A673 (cell line): ENCODE measurements around the gene EREG. TPM values are rescaled to one million over a fixed set of nuclear protein-coding genes. Genes with fewer than 3 reads are reported as not detected.
A peak's percentile ranks its signal among the peaks of the same experiment; 100 is the strongest.

Experiments used
- BruUV-seq: library from RNA; stranded (reverse); fragments of 400-500 nt; replicated peaks from 2 replicates; lab custom pipeline; 2021; lab: Mats Ljungman, UMichigan
- CTCF ChIA-PET: fragments of 300-600 bp; sonication (Branson Sonifier 250); formaldehyde crosslinking; loops from one replicate; lab custom pipeline; 2022; ENCODE audit warnings: antibody characterized with exemption; lab: Charles Lee
- POLR2A ChIA-PET: fragments of 300-600 bp; sonication (Branson Sonifier 250); formaldehyde crosslinking; loops from one replicate; lab custom pipeline; 2022; ENCODE audit warnings: antibody characterized with exemption; ENCODE audit not compliant: low non-redundant PET; lab: Charles Lee
- DNase-seq: peaks from one replicate; pipeline ENCODE4 v3.0.0-alpha.2; 2015; ENCODE audit warnings: low spot score
- H3K27ac ChIP-seq: fragments of 200-600 bp; sonication (generic); 2 replicates; pipeline ENCODE4 v1.5.1; 2016; ENCODE audit warnings: mixed run types, low read depth, mild to moderate bottlenecking, mixed read lengths, antibody characterized with exemption, low read length; ENCODE audit not compliant: poor library complexity, severe bottlenecking
- H3K27me3 ChIP-seq: fragments of 200-600 bp; sonication (generic); replicated peaks from 2 replicates; pipeline ENCODE4 v1.6.1; 2017; ENCODE audit warnings: mixed run types, low read depth, mild to moderate bottlenecking, mixed read lengths, antibody characterized with exemption, low read length; ENCODE audit not compliant: insufficient read depth, poor library complexity
- H3K36me3 ChIP-seq: fragments of 200-600 bp; sonication (generic); 2 replicates; pipeline ENCODE4 v1.6.1; 2016; ENCODE audit warnings: mixed run types, mild to moderate bottlenecking, mixed read lengths, antibody characterized with exemption, low read length; ENCODE audit not compliant: insufficient read depth, poor library complexity, severe bottlenecking
- H3K4me1 ChIP-seq: fragments of 200-600 bp; sonication (generic); 2 replicates; pipeline ENCODE4 v1.6.1; 2017; ENCODE audit warnings: mixed run types, mild to moderate bottlenecking, mixed read lengths, antibody characterized with exemption, low read length; ENCODE audit not compliant: insufficient read depth, poor library complexity, severe bottlenecking
- H3K4me3 ChIP-seq: fragments of 200-600 bp; sonication (generic); 2 replicates; pipeline ENCODE4 v1.5.1; 2016; ENCODE audit warnings: low read depth, mixed run types, mild to moderate bottlenecking, mixed read lengths, low read length; ENCODE audit not compliant: poor library complexity, severe bottlenecking
- H3K9me3 ChIP-seq: fragments of 200-600 bp; sonication (generic); 2 replicates; pipeline ENCODE4 v1.6.1; 2016; ENCODE audit warnings: mixed run types, low read depth, mild to moderate bottlenecking, mixed read lengths, antibody characterized with exemption, low read length; ENCODE audit not compliant: poor library complexity, severe bottlenecking
- EZH2 ChIP-seq: fragments of 200-600 bp; sonication (generic); IDR thresholded peaks from 2 replicates; pipeline ENCODE4 v1.6.1; 2017; ENCODE audit warnings: borderline replicate concordance, low read depth, mild to moderate bottlenecking, mixed read lengths, antibody characterized with exemption, low read length; ENCODE audit not compliant: poor library complexity, severe bottlenecking
- intact Hi-C: fragments of 100-400 bp; cut with micrococcal nuclease; formaldehyde crosslinking; loops from one replicate; pipeline ENCODE4 v1.10.0; 2022; ENCODE audit not compliant: unreplicated experiment
- total RNA-seq: library from RNA; stranded (reverse); gene quantifications from 2 replicates; pipeline ENCODE4 v1.2.3, GENCODE V29; 2021
- TF ChIP-seq, protein P1 (sequence below): fragments of 300-800, 200-600 bp; sonication (generic); conservative IDR thresholded peaks from 2 replicates; pipeline ENCODE4 v1.5.1; 2017; ENCODE audit warnings: low read depth, mild to moderate bottlenecking, antibody characterized with exemption, low read length, moderate library complexity, mixed read lengths

The EREG gene
- total RNA-seq, 1 experiment from 2014 or later, result 0.84 TPM

DNA sequence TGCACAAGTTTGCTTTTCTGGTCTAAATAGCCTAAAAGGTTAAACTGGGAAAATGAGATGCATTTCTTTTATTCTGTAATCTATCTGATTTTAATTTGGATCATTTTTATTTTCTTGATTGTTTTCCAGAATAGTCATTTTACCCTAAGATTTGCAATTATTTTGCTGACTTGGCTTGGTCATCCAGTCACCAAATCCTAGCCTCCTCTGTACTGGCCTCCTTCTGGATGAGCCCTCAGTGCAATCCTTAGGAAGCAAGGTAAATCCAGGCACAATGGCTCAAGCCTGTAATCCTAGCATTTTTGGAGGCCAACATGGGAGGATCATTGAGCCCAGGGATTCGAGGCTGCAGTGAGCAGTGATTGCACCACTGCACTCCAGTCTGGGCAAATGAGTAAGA, 9.2 kb downstream of the EREG start:
- Histone ChIP-seq H3K9me3 (no peaks in the 10 kb centered on the region), H3K4me1 (no peaks in the 10 kb centered on the region), H3K27me3 (no peaks in the 10 kb centered on the region), H3K27ac (no peak overlapping the region), H3K36me3 (no peaks in the 10 kb centered on the region), H3K4me3 (no peak overlapping the region)
- TF ChIP-seq EZH2, result no peak
- TF ChIP-seq, protein P1, sequence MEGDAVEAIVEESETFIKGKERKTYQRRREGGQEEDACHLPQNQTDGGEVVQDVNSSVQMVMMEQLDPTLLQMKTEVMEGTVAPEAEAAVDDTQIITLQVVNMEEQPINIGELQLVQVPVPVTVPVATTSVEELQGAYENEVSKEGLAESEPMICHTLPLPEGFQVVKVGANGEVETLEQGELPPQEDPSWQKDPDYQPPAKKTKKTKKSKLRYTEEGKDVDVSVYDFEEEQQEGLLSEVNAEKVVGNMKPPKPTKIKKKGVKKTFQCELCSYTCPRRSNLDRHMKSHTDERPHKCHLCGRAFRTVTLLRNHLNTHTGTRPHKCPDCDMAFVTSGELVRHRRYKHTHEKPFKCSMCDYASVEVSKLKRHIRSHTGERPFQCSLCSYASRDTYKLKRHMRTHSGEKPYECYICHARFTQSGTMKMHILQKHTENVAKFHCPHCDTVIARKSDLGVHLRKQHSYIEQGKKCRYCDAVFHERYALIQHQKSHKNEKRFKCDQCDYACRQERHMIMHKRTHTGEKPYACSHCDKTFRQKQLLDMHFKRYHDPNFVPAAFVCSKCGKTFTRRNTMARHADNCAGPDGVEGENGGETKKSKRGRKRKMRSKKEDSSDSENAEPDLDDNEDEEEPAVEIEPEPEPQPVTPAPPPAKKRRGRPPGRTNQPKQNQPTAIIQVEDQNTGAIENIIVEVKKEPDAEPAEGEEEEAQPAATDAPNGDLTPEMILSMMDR, result no peak
- intact Hi-C loops, result loop anchor here (5.0 kb wide), 1 partner anchor 298 kb away; no protein-coding TSS in a partner anchor
- no peak for DNase-seq
- POLR2A ChIA-PET, result no interaction called here
- no TSS peak for BruUV-seq
- CTCF ChIA-PET, result no interaction called here

DNA sequence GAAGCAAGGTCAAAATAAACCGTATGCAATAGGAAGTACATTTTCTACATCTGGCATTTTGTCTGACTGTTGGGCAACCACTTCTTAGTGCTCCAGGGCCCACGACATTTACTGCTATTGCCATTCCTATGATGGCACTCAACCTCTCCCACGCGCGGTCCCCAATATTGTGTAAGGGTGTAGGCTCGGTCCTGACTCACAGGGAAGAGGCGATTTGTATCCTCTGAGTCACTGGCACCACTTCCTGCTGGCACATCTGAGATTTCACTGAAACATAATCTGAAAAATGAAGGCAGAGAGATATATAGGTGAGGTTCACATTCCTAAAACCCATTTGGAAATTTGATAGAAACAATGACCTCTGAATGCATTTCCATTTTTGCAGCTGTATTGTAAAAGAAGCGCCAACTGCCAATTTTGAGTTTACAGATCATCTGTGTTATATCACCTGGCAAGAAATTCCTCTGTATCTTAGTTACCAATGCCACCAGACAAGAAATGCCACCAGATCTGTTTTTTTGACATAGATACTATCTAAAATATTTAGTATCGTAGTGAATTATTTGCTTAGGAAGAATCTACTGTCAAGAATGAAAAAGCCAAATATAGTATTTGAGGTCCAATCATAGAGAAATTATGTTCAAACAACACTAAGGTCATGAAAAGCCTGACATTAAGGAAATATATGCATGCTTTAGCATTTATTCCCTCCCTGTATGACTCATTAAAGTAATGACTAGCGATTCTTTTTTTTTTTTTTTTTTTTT, 9.8 kb downstream of the EREG start:
- BruUV-seq, result no TSS peak
- H3K4me1 ChIP-seq, result no peaks in the 10 kb centered on the region
- intact Hi-C loops, result loop anchor here (5.0 kb wide), 2 partner anchors 163 to 298 kb away; no protein-coding TSS in a partner anchor
- no peak overlapping the region for H3K4me3 ChIP-seq
- H3K27me3 ChIP-seq, result no peaks in the 10 kb centered on the region
- no peaks in the 10 kb centered on the region for H3K9me3 ChIP-seq
- ChIA-PET CTCF (no interaction called here), POLR2A (no interaction called here)
- H3K36me3 ChIP-seq, result no peaks in the 10 kb centered on the region
- TF ChIP-seq, protein P1, result no peak
- no peak for TF ChIP-seq EZH2
- H3K27ac ChIP-seq, result no peak overlapping the region
- DNase-seq, result peak; percentile 65

DNA sequence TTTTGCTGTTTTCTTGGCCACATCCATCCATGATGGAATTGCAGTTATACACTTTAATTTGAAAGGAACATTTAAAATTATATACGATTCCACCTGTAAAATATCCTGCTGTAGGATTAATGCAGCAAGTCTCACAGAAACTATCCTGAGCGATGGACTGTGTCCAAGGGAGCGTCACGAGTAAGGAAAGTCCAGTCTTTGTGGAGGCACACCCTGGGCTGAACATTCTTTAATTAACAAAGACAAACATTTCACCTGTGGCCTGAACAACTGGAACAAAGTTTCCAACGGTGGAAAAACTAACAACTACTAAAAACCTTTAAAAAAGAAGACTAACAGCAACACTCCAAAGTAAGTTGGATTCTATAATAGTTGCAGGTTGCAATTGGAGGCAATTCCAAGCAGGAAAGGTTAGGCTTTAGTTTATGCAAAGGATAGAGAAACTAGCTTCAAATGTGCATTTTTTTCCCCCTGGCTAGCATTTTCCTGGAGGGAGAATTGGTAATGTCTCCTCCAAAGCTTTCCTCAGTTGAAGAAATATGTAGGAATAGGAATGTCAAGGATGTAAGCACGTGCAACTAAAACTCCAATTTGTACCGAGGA, 11.0 kb downstream of the EREG start:
- Histone ChIP-seq H3K27ac (no peak overlapping the region), H3K36me3 (no peaks in the 10 kb centered on the region), H3K4me3 (no peak overlapping the region), H3K4me1 (no peaks in the 10 kb centered on the region), H3K27me3 (no peaks in the 10 kb centered on the region), H3K9me3 (no peaks in the 10 kb centered on the region)
- ChIA-PET CTCF (no interaction called here), POLR2A (no interaction called here)
- TF ChIP-seq EZH2, result no peak
- TF ChIP-seq, protein P1, result no peak
- intact Hi-C loops, result loop anchor here (5.0 kb wide), 1 partner anchor 161 kb away; no protein-coding TSS in a partner anchor
- no TSS peak for BruUV-seq
- DNase-seq, result no peak
